Mesothelial cell of epicardium (in vitro differentiated cells): ENCODE results near the gene LYSMD4. TPM values are rescaled to one million over a fixed set of nuclear protein-coding genes. Genes with fewer than 3 reads are reported as not detected.

Experiments used
- DNase-seq, 2 experiments: peaks; one replicate each; pipeline ENCODE4 v3.0.0; 2021; ENCODE audit warnings: low spot score in 2 of 2; ENCODE audit not compliant: unreplicated experiment in 2 of 2
- H3K27ac Mint-ChIP-seq: 2 replicates; pipeline ENCODE4 v1.8.0; 2021; ENCODE audit warnings: mixed read lengths
- H3K27me3 Mint-ChIP-seq: 2 replicates; pipeline ENCODE4 v1.8.0; 2021; ENCODE audit warnings: low read depth, mixed read lengths
- H3K36me3 Mint-ChIP-seq: 2 replicates; pipeline ENCODE4 v1.8.0; 2021; ENCODE audit warnings: mixed read lengths
- H3K4me1 Mint-ChIP-seq: 2 replicates; pipeline ENCODE4 v1.8.0; 2021; ENCODE audit warnings: mixed read lengths
- H3K4me3 Mint-ChIP-seq: 2 replicates; pipeline ENCODE4 v1.8.0; 2021; ENCODE audit warnings: mild to moderate bottlenecking, moderate library complexity, mixed read lengths
- H3K9me3 Mint-ChIP-seq: 2 replicates; pipeline ENCODE4 v1.8.0; 2021; ENCODE audit warnings: mixed read lengths
- total RNA-seq: library from RNA; stranded (reverse); gene quantifications from 3 replicates; pipeline ENCODE4 v1.2.1, GENCODE V29; 2021
- TF ChIP-seq, protein P1 (sequence below): fragments of 200-600 bp; sonication (generic); IDR thresholded peaks from one replicate; pipeline ENCODE4 v1.5.0; 2021; ENCODE audit warnings: antibody characterized with exemption; ENCODE audit not compliant: unreplicated experiment

Gene LYSMD4
- total RNA-seq, 1 donor from 2014 or later = 17.2 TPM

GRCh38 chr15:99744142-99744541, 10.9 kb upstream of the LYSMD4 start:
- Mint-ChIP-seq H3K4me1 (no peaks in the 10 kb centered on the region), H3K9me3 (no peaks in the 10 kb centered on the region)
- TF ChIP-seq, protein P1, sequence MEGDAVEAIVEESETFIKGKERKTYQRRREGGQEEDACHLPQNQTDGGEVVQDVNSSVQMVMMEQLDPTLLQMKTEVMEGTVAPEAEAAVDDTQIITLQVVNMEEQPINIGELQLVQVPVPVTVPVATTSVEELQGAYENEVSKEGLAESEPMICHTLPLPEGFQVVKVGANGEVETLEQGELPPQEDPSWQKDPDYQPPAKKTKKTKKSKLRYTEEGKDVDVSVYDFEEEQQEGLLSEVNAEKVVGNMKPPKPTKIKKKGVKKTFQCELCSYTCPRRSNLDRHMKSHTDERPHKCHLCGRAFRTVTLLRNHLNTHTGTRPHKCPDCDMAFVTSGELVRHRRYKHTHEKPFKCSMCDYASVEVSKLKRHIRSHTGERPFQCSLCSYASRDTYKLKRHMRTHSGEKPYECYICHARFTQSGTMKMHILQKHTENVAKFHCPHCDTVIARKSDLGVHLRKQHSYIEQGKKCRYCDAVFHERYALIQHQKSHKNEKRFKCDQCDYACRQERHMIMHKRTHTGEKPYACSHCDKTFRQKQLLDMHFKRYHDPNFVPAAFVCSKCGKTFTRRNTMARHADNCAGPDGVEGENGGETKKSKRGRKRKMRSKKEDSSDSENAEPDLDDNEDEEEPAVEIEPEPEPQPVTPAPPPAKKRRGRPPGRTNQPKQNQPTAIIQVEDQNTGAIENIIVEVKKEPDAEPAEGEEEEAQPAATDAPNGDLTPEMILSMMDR = no peak

GRCh38 chr15:99741835-99742234, 8.6 kb upstream of the LYSMD4 start:
- Mint-ChIP-seq H3K4me3 (no peak overlapping the region), H3K27ac (no peak overlapping the region), H3K4me1 (no peaks in the 10 kb centered on the region), H3K36me3 (no peaks in the 10 kb centered on the region), H3K27me3 (peaks cover 8% of the 10 kb centered on the region), H3K9me3 (no peaks in the 10 kb centered on the region)
- no peak for DNase-seq
- TF ChIP-seq, protein P1 = no peak

More at GRCh38 chr15:99744142-99744541, 10.9 kb upstream of the LYSMD4 start:
- H3K4me3 Mint-ChIP-seq = no peak overlapping the region
- H3K36me3 Mint-ChIP-seq = no peaks in the 10 kb centered on the region
- H3K27ac Mint-ChIP-seq = no peak overlapping the region
- peaks cover 8% of the 10 kb centered on the region for H3K27me3 Mint-ChIP-seq
- DNase-seq = no peak

DNA sequence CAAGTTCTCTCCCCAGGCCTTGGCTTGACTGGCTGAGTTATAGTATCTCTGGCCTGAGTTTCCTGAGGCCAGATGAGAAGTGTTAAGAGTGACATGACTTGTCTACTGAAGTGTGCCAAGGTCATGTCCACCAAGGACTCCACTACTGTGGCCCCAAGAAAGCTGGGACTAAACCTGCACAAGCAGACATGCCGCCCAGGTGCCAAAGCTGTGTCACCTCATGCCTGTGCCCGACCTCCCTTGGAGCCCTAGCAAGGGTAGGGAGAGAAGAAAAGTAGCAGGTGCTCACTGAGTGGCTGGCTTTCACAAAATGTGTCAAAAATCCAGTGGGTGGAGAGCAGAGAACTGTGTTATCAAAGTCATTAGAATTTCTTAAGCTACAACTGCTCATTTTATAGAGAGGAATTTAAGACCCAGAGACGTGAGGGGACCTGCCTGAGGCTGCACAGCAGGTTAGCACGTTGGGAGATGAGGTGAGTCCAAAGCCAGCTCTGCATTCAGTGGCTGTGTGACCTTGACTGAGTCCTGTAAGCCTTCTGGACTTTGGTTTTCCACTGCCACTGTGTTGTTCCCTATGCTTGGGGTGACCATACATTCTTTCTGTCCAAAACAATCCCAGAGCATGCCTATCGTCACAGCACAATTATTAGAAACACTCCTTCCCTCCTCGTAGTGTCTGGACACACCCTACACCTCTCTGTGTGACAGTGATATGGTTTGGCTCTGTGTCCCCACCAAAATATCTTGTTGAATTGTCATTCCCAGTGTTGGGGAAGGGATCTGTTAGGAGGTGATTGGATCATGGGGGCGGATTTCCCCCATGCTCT, 5.0 kb upstream of the LYSMD4 start:
- H3K9me3 Mint-ChIP-seq = no peaks in the 10 kb centered on the region
- no peak for DNase-seq
- no peaks in the 10 kb centered on the region for H3K36me3 Mint-ChIP-seq
- H3K27ac Mint-ChIP-seq = no peak overlapping the region
- H3K4me3 Mint-ChIP-seq = no peak overlapping the region
- H3K27me3 Mint-ChIP-seq = no peaks in the 10 kb centered on the region
- TF ChIP-seq, protein P1 = no peak
- peaks cover 3% of the 10 kb centered on the region for H3K4me1 Mint-ChIP-seq

DNA sequence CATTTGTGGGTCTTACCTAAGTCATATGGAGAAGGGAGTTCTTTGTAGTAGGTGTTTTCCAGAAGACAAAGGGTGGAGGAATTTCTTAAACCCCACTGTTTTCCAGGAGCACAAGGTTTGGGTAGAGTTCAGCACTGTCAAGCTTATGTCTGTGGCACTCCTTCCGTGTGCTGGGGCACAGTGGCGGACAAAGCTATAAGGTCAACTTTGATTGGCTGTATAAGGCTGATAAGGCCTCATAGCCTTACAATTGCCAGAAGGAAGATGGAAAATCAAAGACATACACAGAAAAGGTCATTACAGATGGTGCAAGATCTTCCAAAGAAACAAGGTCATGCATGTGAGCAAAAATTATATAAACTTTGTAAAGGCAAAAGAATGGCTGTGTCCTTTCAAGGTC, 3.5 kb upstream of the LYSMD4 start:
- Mint-ChIP-seq H3K27ac (no peak overlapping the region), H3K4me1 (peaks cover 12% of the 10 kb centered on the region), H3K36me3 (no peaks in the 10 kb centered on the region), H3K27me3 (no peaks in the 10 kb centered on the region), H3K9me3 (no peaks in the 10 kb centered on the region), H3K4me3 (no peak overlapping the region)
- DNase-seq = no peak
- TF ChIP-seq, protein P1 = no peak

DNA sequence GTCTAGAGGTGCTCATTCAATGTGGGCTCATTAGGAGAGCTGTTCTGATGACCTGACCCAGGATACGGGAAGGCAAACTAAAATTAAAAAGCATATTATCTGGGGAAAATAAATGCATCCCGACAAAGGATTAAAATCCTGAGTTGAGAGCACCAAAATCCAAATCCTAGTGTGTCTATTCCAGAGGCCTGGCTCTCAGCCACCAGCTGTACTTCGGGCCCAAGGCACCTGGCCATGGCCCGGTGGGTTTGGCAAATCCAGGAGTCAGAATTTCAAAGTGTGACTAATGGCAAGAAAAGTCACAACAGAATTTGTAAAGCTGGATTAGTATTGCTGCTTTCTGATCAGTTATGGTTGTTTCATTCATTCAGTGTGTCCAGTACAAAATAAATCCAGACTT, 2.6 kb upstream of the LYSMD4 start:
- no peak overlapping the region for H3K27ac Mint-ChIP-seq
- no peaks in the 10 kb centered on the region for H3K9me3 Mint-ChIP-seq
- DNase-seq = no peak
- TF ChIP-seq, protein P1 = no peak
- no peaks in the 10 kb centered on the region for H3K36me3 Mint-ChIP-seq
- no peak overlapping the region for H3K4me3 Mint-ChIP-seq
- H3K27me3 Mint-ChIP-seq = no peaks in the 10 kb centered on the region
- peaks cover 20% of the 10 kb centered on the region for H3K4me1 Mint-ChIP-seq
